BLaER1 (cell line): ENCODE data around the gene TMEM134.
A peak's percentile ranks its signal among the peaks of the same experiment; 100 is the strongest.
"Not testable (repeated sequence)": the region's sequence is repeated elsewhere in the genome, so short reads cannot be mapped to it uniquely, and the experiment has no call there.

ENCODE experiments used
- H3K27ac ChIP-seq: shearing (Covaris generic); formaldehyde crosslinking; 2 replicates; pipeline ENCODE4 v1.8.1; 2022
- H3K27me3 ChIP-seq: shearing (Covaris generic); formaldehyde crosslinking; 2 replicates; pipeline ENCODE4 v1.8.1; 2022
- H3K36me3 ChIP-seq: shearing (Covaris generic); formaldehyde crosslinking; 2 replicates; pipeline ENCODE4 v1.8.1; 2022
- H3K4me1 ChIP-seq: shearing (Covaris generic); formaldehyde crosslinking; 2 replicates; pipeline ENCODE4 v1.8.1; 2022
- H3K4me2 ChIP-seq: shearing (Covaris generic); formaldehyde crosslinking; 2 replicates; pipeline ENCODE4 v1.8.1; 2022
- H3K4me3 ChIP-seq: shearing (Covaris generic); formaldehyde crosslinking; 2 replicates; pipeline ENCODE4 v1.8.1; 2022
- H3K9ac ChIP-seq: shearing (Covaris generic); formaldehyde crosslinking; 2 replicates; pipeline ENCODE4 v1.8.1; 2022
- H3K9me3 ChIP-seq: shearing (Covaris generic); formaldehyde crosslinking; 2 replicates; pipeline ENCODE4 v1.8.1; 2022
- H4K20me1 ChIP-seq: shearing (Covaris generic); formaldehyde crosslinking; 2 replicates; pipeline ENCODE4 v1.8.1; 2022
- Cebpa-rat ChIP-seq: shearing (Covaris generic); IDR thresholded peaks from 2 replicates; pipeline ENCODE4 v1.8.1; 2022

The TMEM134 gene

GRCh38 chr11:67493548-67494370, 24.7 kb upstream of the TMEM134 start:
- Histone ChIP-seq H3K4me2 (no peak overlapping the region), H3K27ac (no peak overlapping the region), H3K4me1 (no peaks in the 10 kb centered on the region), H4K20me1 (peaks cover 42% of the 10 kb centered on the region), H3K4me3 (no peak overlapping the region), H3K9me3 (no peaks in the 10 kb centered on the region), H3K27me3 (no peaks in the 10 kb centered on the region), H3K9ac (no peak overlapping the region), H3K36me3 (peaks cover 93% of the 10 kb centered on the region)
- no peak for TF ChIP-seq Cebpa-rat

GRCh38 chr11:67492801-67493547, 23.9 kb upstream of the TMEM134 start:
- Histone ChIP-seq H3K9me3 (no peaks in the 10 kb centered on the region), H3K4me1 (no peaks in the 10 kb centered on the region; the same call in 1 of the 2 replicates), H3K36me3 (peaks cover 93% of the 10 kb centered on the region), H3K4me3 (no peak overlapping the region), H3K4me2 (no peak overlapping the region), H3K9ac (no peak overlapping the region), H3K27ac (no peak overlapping the region), H3K27me3 (no peaks in the 10 kb centered on the region), H4K20me1 (peaks cover 48% of the 10 kb centered on the region)
- no peak for TF ChIP-seq Cebpa-rat

GRCh38 chr11:67492069-67492727, 23.1 kb upstream of the TMEM134 start:
- Histone ChIP-seq H4K20me1 (peaks cover 56% of the 10 kb centered on the region), H3K36me3 (peaks cover 93% of the 10 kb centered on the region), H3K27ac (no peak overlapping the region), H3K9ac (no peak overlapping the region), H3K27me3 (no peaks in the 10 kb centered on the region), H3K9me3 (no peaks in the 10 kb centered on the region), H3K4me1 (no peaks in the 10 kb centered on the region; the same call in 1 of the 2 replicates), H3K4me3 (no peak overlapping the region), H3K4me2 (no peak overlapping the region)
- TF ChIP-seq Cebpa-rat: no peak

- peaks cover 95% of the 10 kb centered on the region for H3K36me3 ChIP-seq
- H4K20me1 ChIP-seq: peaks cover 63% of the 10 kb centered on the region
These were observed 22.4 kb upstream of the TMEM134 start for GRCh38 chr11:67491276-67492068.

GRCh38 chr11:67490727-67491065, 21.6 kb upstream of the TMEM134 start:
- H3K36me3 ChIP-seq: peaks cover 89% of the 10 kb centered on the region
- H4K20me1 ChIP-seq: peaks cover 71% of the 10 kb centered on the region
- H3K4me2 ChIP-seq: no peak overlapping the region
- H3K4me3 ChIP-seq: no peak overlapping the region
- H3K9ac ChIP-seq: no peak overlapping the region
- no peak overlapping the region for H3K27ac ChIP-seq
- H3K9me3 ChIP-seq: no peaks in the 10 kb centered on the region
- no peaks in the 10 kb centered on the region for H3K27me3 ChIP-seq
- H3K4me1 ChIP-seq: peaks cover 13% of the 10 kb centered on the region
- no peak for TF ChIP-seq Cebpa-rat

More at GRCh38 chr11:67491276-67492068, 22.4 kb upstream of the TMEM134 start:
- no peak for TF ChIP-seq Cebpa-rat
- Histone ChIP-seq H3K9ac (peak overlapping the region; percentile 19; the same call in 1 of the 2 replicates), H3K27ac (no peak overlapping the region), H3K4me2 (no peak overlapping the region), H3K27me3 (no peaks in the 10 kb centered on the region), H3K4me3 (no peak overlapping the region), H3K9me3 (no peaks in the 10 kb centered on the region), H3K4me1 (peaks cover 5% of the 10 kb centered on the region)

- no peak overlapping the region for H3K27ac ChIP-seq
- H4K20me1 ChIP-seq: peaks cover 76% of the 10 kb centered on the region
- no peak overlapping the region for H3K9ac ChIP-seq
- no peaks in the 10 kb centered on the region for H3K9me3 ChIP-seq
- H3K4me1 ChIP-seq: peaks cover 19% of the 10 kb centered on the region
- peaks cover 83% of the 10 kb centered on the region for H3K36me3 ChIP-seq
- H3K4me3 ChIP-seq: no peak overlapping the region
- TF ChIP-seq Cebpa-rat: no peak
- no peak overlapping the region for H3K4me2 ChIP-seq
- no peaks in the 10 kb centered on the region for H3K27me3 ChIP-seq
These were observed 21.1 kb upstream of the TMEM134 start for GRCh38 chr11:67489885-67490726.

GRCh38 chr11:67489203-67489884, 20.3 kb upstream of the TMEM134 start:
- Histone ChIP-seq H3K4me1 (peaks cover 26% of the 10 kb centered on the region), H3K9ac (no peak overlapping the region), H3K36me3 (peaks cover 79% of the 10 kb centered on the region), H4K20me1 (peaks cover 81% of the 10 kb centered on the region), H3K9me3 (no peaks in the 10 kb centered on the region), H3K27ac (no peak overlapping the region), H3K4me3 (no peak overlapping the region), H3K27me3 (no peaks in the 10 kb centered on the region), H3K4me2 (no peak overlapping the region)
- TF ChIP-seq Cebpa-rat: no peak

- Histone ChIP-seq H3K36me3 (peaks cover 53% of the 10 kb centered on the region), H4K20me1 (peaks cover 77% of the 10 kb centered on the region), H3K4me2 (peak overlapping the region; percentile 97), H3K27ac (0 out of 2 replicates have a peak overlapping the region, but pooled peaks have one; percentile 18), H3K4me1 (peaks cover 45% of the 10 kb centered on the region), H3K9ac (no peak overlapping the region), H3K4me3 (no peak overlapping the region), H3K27me3 (no peaks in the 10 kb centered on the region), H3K9me3 (no peaks in the 10 kb centered on the region)
- no peak for TF ChIP-seq Cebpa-rat
These were observed 17.6 kb upstream of the TMEM134 start for GRCh38 chr11:67486481-67487195.

GRCh38 chr11:67485873-67486361, 16.9 kb upstream of the TMEM134 start:
- H3K4me3 ChIP-seq, H3K9ac ChIP-seq, H3K9me3 ChIP-seq, H3K27me3 ChIP-seq, H3K27ac ChIP-seq: not testable (repeated sequence)
- peaks cover 45% of the 10 kb centered on the region for H3K4me1 ChIP-seq
- peak overlapping the region; percentile 97 for H3K4me2 ChIP-seq
- peaks cover 46% of the 10 kb centered on the region for H3K36me3 ChIP-seq
- H4K20me1 ChIP-seq: peaks cover 70% of the 10 kb centered on the region
